ENCODE measurements around the gene REEP3. TPM values are rescaled to one million over a fixed set of nuclear protein-coding genes. Genes with fewer than 3 reads are reported as not detected.

REEP3 gene
- total and polyA plus RNA-seq, 2 donors (not counting 1 experiment from before 2014, with no cell fraction given): 2.2 to 8.8 TPM

DNA sequence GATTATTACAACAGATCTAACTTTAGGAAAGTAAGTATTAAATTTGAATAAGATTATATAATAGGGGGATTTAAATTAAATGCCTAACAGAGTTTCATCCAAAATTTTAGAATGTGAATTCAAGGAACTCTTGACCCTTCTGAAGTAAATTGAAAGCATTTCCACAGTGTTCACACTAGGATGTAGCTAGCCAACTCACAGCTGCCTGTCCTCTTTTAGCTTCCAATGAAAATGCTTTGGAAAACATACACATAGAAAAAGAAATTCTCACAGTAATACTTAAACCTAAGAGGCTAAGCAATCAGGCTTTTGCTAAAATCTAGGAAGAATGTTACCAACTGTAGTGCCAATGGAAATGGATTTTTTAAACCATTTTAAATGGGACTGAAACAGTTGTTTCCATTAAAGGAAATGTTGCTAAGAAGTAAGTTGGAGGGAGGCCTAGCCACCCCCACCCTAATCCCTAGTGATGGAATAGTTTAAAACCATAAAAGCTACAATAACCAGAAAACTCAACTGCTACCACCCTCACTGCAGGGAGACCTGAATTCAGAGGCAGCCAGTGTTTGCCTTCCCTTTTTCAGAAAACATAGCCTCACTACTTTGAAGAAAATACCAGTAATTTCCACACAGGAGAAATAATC is 58.3 kb downstream of the REEP3 start:
- H3K9ac ChIP-seq (ENCODE audit: low read length): no peak overlapping the region
- H3K27me3 ChIP-seq (replicated peaks in 1 of 4; ENCODE audit: control extremely low read depth in 1 of 4, control insufficient read depth in 3 of 4, insufficient read depth in 4 of 4, low read length in 3 of 4): no peaks in the 10 kb centered on the region
- no peaks in the 10 kb centered on the region for H3K9me3 Mint-ChIP-seq (ENCODE audit: insufficient read depth)
- H4K20me1 ChIP-seq (ENCODE audit: control insufficient read depth, insufficient read depth, low read length, poor library complexity, severe bottlenecking): no peaks in the 10 kb centered on the region
- H3K79me2 ChIP-seq (ENCODE audit: control insufficient read depth, insufficient read depth, low read length): peaks cover 3% of the 10 kb centered on the region
- intact Hi-C loops (cut with micrococcal nuclease): no loop called here
- H2AFZ ChIP-seq (ENCODE audit: insufficient read depth, low read depth, low read length, poor library complexity, severe bottlenecking): no peak overlapping the region
- no peak overlapping the region for H3K4me3 Mint-ChIP-seq
- no peaks in the 10 kb centered on the region for H3K27me3 Mint-ChIP-seq
- H3K4me2 ChIP-seq (replicated peaks; ENCODE audit: low read depth, low read length, poor library complexity, severe bottlenecking): no peak overlapping the region
- DNase-seq (no peak), ATAC-seq (ENCODE audit: low read depth) (no peak)
- peaks cover 0 to 7% of the 10 kb centered on the region in 2 experiments for H3K36me3 ChIP-seq (replicated peaks in 1 of 2; ENCODE audit: control extremely low read depth in 1 of 2, control insufficient read depth in 1 of 2, extremely low read depth in 1 of 2, insufficient read depth in 2 of 2, low read length in 1 of 2)
- no peak overlapping the region for H3K4me3 ChIP-seq (ENCODE audit: control extremely low read depth in 1 of 5, extremely low read depth in 1 of 5, insufficient read depth in 1 of 5, low read depth in 2 of 5, low read length in 4 of 5)
- H3K27ac Mint-ChIP-seq: no peak overlapping the region
- TF ChIP-seq, protein P1, sequence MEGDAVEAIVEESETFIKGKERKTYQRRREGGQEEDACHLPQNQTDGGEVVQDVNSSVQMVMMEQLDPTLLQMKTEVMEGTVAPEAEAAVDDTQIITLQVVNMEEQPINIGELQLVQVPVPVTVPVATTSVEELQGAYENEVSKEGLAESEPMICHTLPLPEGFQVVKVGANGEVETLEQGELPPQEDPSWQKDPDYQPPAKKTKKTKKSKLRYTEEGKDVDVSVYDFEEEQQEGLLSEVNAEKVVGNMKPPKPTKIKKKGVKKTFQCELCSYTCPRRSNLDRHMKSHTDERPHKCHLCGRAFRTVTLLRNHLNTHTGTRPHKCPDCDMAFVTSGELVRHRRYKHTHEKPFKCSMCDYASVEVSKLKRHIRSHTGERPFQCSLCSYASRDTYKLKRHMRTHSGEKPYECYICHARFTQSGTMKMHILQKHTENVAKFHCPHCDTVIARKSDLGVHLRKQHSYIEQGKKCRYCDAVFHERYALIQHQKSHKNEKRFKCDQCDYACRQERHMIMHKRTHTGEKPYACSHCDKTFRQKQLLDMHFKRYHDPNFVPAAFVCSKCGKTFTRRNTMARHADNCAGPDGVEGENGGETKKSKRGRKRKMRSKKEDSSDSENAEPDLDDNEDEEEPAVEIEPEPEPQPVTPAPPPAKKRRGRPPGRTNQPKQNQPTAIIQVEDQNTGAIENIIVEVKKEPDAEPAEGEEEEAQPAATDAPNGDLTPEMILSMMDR (IDR thresholded peaks at IDR 0.05): no peak
- no peak for TF ChIP-seq EZH2 (IDR thresholded peaks at IDR 0.05; ENCODE audit: borderline replicate concordance, insufficient read depth, low read depth, low read length, poor library complexity, severe bottlenecking)
- H3K4me1 Mint-ChIP-seq: peaks cover 2% of the 10 kb centered on the region
- H3K9me3 ChIP-seq (ENCODE audit: control extremely low read depth in 1 of 3, control insufficient read depth in 2 of 3, insufficient read depth in 1 of 3, low read length in 2 of 3): no peaks in the 10 kb centered on the region
- CTCF ChIA-PET: no interaction called here
- POLR2A ChIA-PET: no interaction called here
- no peak overlapping the region for H3K27ac ChIP-seq (ENCODE audit: low read length in 2 of 2)
- no peaks in the 10 kb centered on the region for H3K4me1 ChIP-seq (ENCODE audit: control insufficient read depth in 2 of 2, insufficient read depth in 2 of 2, low read length in 2 of 2)

DNA sequence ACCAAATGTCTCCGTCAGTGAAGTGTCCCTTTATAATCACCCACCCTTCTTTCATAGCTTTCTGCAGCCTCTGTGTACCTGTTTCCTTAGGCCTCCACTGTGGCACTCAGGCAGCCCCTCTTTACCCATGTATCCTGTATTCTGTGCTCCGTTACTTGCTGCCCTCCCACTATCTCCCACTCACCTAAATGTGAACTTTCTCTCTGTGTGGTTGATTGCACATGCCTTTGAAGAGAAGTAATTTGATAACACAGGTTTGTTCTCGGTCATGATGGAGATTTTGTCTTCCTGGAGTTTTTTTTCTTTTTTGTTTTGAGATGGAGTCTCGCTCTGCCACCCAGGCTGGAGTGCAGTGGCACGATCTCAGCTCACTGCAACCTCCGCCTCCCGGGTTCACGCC is 61.5 kb downstream of the REEP3 start:
- H3K36me3 ChIP-seq (replicated peaks in 1 of 2; ENCODE audit: control extremely low read depth in 1 of 2, control insufficient read depth in 1 of 2, extremely low read depth in 1 of 2, insufficient read depth in 2 of 2, low read length in 1 of 2): no peaks in the 10 kb centered on the region
- H3K9me3 Mint-ChIP-seq (ENCODE audit: insufficient read depth): no peaks in the 10 kb centered on the region
- no peak for ATAC-seq (ENCODE audit: low read depth)
- DNase-seq: no peak
- no peaks in the 10 kb centered on the region for H4K20me1 ChIP-seq (ENCODE audit: control insufficient read depth, insufficient read depth, low read length, poor library complexity, severe bottlenecking)
- H3K4me1 Mint-ChIP-seq: peaks cover 2% of the 10 kb centered on the region
- H3K27me3 ChIP-seq (replicated peaks in 1 of 4; ENCODE audit: control extremely low read depth in 1 of 4, control insufficient read depth in 3 of 4, insufficient read depth in 4 of 4, low read length in 3 of 4): no peaks in the 10 kb centered on the region
- CTCF ChIA-PET: interaction anchor here (1.0 kb wide), 1 partner anchor 17 kb away, joined by 3 read pairs; no protein-coding TSS in a partner anchor
- no peak overlapping the region for H3K4me2 ChIP-seq (replicated peaks; ENCODE audit: low read depth, low read length, poor library complexity, severe bottlenecking)
- no peak overlapping the region for H3K27ac ChIP-seq (ENCODE audit: low read length in 2 of 2)
- H3K4me1 ChIP-seq (ENCODE audit: control insufficient read depth in 2 of 2, insufficient read depth in 2 of 2, low read length in 2 of 2): no peaks in the 10 kb centered on the region
- no peak overlapping the region for H3K4me3 Mint-ChIP-seq
- WGBS (ENCODE audit: insufficient coverage): 100% methylated on average over 1 of the region's 8 CpGs
- no peaks in the 10 kb centered on the region for H3K9me3 ChIP-seq (ENCODE audit: control extremely low read depth in 1 of 3, control insufficient read depth in 2 of 3, insufficient read depth in 1 of 3, low read length in 2 of 3)
- no peaks in the 10 kb centered on the region for H3K27me3 Mint-ChIP-seq
- no peak overlapping the region for H2AFZ ChIP-seq (ENCODE audit: insufficient read depth, low read depth, low read length, poor library complexity, severe bottlenecking)
- H3K4me3 ChIP-seq (ENCODE audit: control extremely low read depth in 1 of 5, extremely low read depth in 1 of 5, insufficient read depth in 1 of 5, low read depth in 2 of 5, low read length in 4 of 5): no peak overlapping the region
- no peak overlapping the region for H3K27ac Mint-ChIP-seq
- intact Hi-C loops (cut with micrococcal nuclease): no loop called here
- POLR2A ChIA-PET: no interaction called here
- TF ChIP-seq EZH2 (IDR thresholded peaks at IDR 0.05; ENCODE audit: borderline replicate concordance, insufficient read depth, low read depth, low read length, poor library complexity, severe bottlenecking): no peak
- TF ChIP-seq, protein P1 (IDR thresholded peaks at IDR 0.05): no peak
- peaks cover 3% of the 10 kb centered on the region for H3K79me2 ChIP-seq (ENCODE audit: control insufficient read depth, insufficient read depth, low read length)
- H3K9ac ChIP-seq (ENCODE audit: low read length): no peak overlapping the region

All from B cell (primary cell).